ENCODE results near the gene LDB3.
A peak's percentile ranks its signal among the peaks of the same experiment; 100 is the strongest.

LDB3 gene

DNA sequence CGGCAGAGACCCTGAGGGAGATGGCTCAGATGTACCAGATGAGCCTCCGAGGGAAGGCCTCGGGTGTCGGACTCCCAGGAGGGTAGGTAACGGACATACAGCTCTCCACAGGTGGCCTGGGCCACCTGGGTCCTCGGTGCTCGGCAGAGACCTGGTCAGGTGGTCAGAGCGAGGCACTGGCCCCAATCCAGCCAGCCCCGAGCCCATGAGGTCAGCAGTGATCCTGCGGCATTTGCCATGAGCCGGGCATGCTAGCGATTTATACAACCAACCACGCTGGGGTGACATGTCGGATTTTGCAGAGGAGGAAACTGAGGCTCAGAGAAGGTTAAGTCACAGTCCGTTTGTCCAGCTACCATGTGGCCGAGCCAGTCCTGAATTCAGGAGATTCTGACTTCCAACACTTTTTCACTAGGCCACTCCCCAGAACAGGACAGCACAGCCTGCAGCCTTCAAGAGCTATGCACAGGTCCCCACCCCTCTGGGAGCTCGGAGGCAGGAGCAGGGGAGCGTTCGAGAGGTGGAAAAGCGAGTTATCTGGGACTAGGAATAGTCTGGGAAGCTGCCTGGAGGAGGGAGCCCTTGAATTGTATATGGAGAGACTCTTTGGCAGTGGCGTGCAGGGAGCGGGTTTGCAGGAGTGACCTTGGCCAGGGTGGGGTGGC is 13.5 kb downstream of the LDB3 start:
- CTCF ChIA-PET, result no interaction called here
- POLR2A ChIA-PET, result no interaction called here

GRCh38 chr10:86682675-86683074 is 14.4 kb downstream of the LDB3 start:
- ChIA-PET CTCF (interaction anchor here (1.0 kb wide), 1 partner anchor 89 kb away, joined by 3 read pairs; no protein-coding TSS in a partner anchor), POLR2A (no interaction called here)
- TF ChIP-seq FOXA1 (IDR thresholded peaks at IDR 0.05) (no peak), NFRKB (IDR thresholded peaks at IDR 0.05) (no peak), TARDBP (IDR thresholded peaks at IDR 0.05) (no peak), SP1 (IDR thresholded peaks at IDR 0.05) (no peak), FOXM1 (IDR thresholded peaks at IDR 0.05; ENCODE audit: borderline replicate concordance) (no peak), ARNT (IDR thresholded peaks at IDR 0.05) (no peak), LEF1 (IDR thresholded peaks at IDR 0.05; ENCODE audit: borderline replicate concordance) (no peak), L3MBTL2 (conservative IDR thresholded peaks at IDR 0.05) (no peak), ZNF384 (IDR thresholded peaks at IDR 0.05) (no peak), PKNOX1 (IDR thresholded peaks at IDR 0.05) (no peak), CTBP1 (IDR thresholded peaks at IDR 0.05; ENCODE audit: borderline replicate concordance) (no peak), ELF4 (IDR thresholded peaks at IDR 0.05) (no peak), SUZ12 (IDR thresholded peaks at IDR 0.05) (no peak), BHLHE40 (IDR thresholded peaks at IDR 0.05; ENCODE audit: borderline replicate concordance) (no peak), HDGF (IDR thresholded peaks at IDR 0.05; ENCODE audit: borderline replicate concordance) (no peak), FOXK2 (IDR thresholded peaks at IDR 0.05) (no peak)
- DNase-seq (ENCODE audit: extremely low spot score), result no peak

More for the DNA sequence above, 13.5 kb downstream of the LDB3 start:
- DNase-seq (ENCODE audit: extremely low spot score), result no peak
- TF ChIP-seq SP1 (IDR thresholded peaks at IDR 0.05), result no peak

GRCh38 chr10:86684331-86685097 is 16.2 kb downstream of the LDB3 start:
- TF ChIP-seq ZNF384 (IDR thresholded peaks at IDR 0.05) (no peak), PKNOX1 (IDR thresholded peaks at IDR 0.05) (no peak), L3MBTL2 (conservative IDR thresholded peaks at IDR 0.05) (no peak), BHLHE40 (IDR thresholded peaks at IDR 0.05; ENCODE audit: borderline replicate concordance) (no peak), FOXK2 (IDR thresholded peaks at IDR 0.05) (no peak)
- ChIA-PET CTCF (interaction anchor here (0.7 to 1.7 kb wide), 11 partner anchors 9 to 285 kb away, joined by 3 to 9 read pairs (median 4); partner anchors contain the start of gene LDB3), POLR2A (interaction anchor here (1.0 to 1.2 kb wide), 2 partner anchors 72 to 284 kb away, joined by 3 read pairs; partner anchors contain the start of gene BMPR1A)
- DNase-seq (ENCODE audit: extremely low spot score), result peak; percentile 39

DNA sequence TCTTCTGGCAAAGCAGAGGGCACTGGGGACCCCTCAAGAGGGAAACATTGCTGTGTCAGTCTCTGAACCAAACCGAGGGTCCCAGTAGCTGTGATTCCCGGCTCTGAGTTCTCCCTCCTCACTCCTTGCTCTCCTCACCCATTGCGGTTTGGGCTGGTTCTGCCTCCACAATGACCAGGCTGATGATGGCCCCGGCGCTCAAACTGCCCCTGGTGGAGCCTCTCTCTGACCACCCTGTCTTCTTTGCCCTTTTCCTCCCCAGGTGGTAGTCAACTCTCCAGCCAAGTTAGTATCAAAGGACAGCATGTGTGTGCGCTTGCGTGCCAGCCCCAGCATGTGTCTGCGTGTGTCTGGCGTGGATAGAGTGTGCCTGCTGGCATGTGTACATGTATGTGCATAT is 17.1 kb downstream of the LDB3 start:
- ChIA-PET CTCF (interaction anchor here (0.7 to 1.7 kb wide), 4 partner anchors 17 to 283 kb away, joined by 3 to 7 read pairs (median 5); partner anchors contain the start of gene LDB3), POLR2A (no interaction called here)
- no peak for TF ChIP-seq ZNF384 (IDR thresholded peaks at IDR 0.05)
- no peak for TF ChIP-seq NFRKB (IDR thresholded peaks at IDR 0.05)
- no peak for TF ChIP-seq BHLHE40 (IDR thresholded peaks at IDR 0.05; ENCODE audit: borderline replicate concordance)
- no peak for TF ChIP-seq ELF4 (IDR thresholded peaks at IDR 0.05)
- TF ChIP-seq PKNOX1 (IDR thresholded peaks at IDR 0.05), result no peak
- no peak for TF ChIP-seq CTBP1 (IDR thresholded peaks at IDR 0.05; ENCODE audit: borderline replicate concordance)
- no peak for DNase-seq (ENCODE audit: extremely low spot score)

DNA sequence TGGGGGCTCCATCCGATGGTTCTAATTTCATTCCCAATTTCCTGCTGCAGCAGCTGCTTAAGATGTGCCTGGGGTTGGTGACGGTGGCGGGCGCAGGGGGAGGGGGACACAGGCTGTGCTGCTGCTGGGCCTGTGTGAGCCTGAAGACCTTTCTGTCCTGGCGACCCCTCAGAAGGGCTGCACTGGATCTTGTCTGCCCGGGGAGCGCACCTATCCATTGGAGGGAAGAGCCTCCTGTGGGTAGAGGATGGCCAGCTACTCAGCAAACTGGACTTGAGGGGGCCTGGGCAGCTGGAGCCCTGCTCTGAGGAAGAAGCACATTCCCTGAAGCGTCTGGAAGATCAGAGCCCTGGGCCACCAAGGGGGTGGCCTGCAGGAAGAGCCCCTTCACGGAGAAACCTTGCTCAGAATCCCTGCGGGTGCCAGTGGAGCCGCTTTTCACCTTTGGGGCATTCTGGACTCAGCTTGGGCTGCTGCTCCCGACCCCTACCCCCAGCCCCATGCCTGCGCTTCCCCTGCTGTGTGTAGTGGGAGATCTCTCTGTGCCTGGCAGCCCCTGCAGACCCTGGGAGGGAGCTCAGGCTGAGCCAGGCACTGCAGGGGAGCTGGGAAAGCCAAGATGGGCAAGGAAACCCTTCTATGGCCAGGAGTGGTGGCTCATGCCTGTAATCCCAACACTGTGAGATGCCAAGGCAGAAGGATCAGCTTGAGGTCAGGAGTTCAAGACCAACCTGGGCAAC is 17.8 kb downstream of the LDB3 start:
- ChIA-PET POLR2A (no interaction called here), CTCF (no interaction called here)
- no peak for DNase-seq (ENCODE audit: extremely low spot score)
- TF ChIP-seq FOXK2 (IDR thresholded peaks at IDR 0.05), result no peak
- no peak for TF ChIP-seq SP1 (IDR thresholded peaks at IDR 0.05)
- no peak for TF ChIP-seq NFRKB (IDR thresholded peaks at IDR 0.05)
- TF ChIP-seq FOXM1 (IDR thresholded peaks at IDR 0.05; ENCODE audit: borderline replicate concordance), result no peak
- TF ChIP-seq ARNT (IDR thresholded peaks at IDR 0.05), result no peak
- no peak for TF ChIP-seq BHLHE40 (IDR thresholded peaks at IDR 0.05; ENCODE audit: borderline replicate concordance)
- no peak for TF ChIP-seq HDGF (IDR thresholded peaks at IDR 0.05; ENCODE audit: borderline replicate concordance)
- no peak for TF ChIP-seq FOXA1 (IDR thresholded peaks at IDR 0.05)
- no peak for TF ChIP-seq ELF4 (IDR thresholded peaks at IDR 0.05)
- TF ChIP-seq ZNF384 (IDR thresholded peaks at IDR 0.05), result no peak
- TF ChIP-seq CTBP1 (IDR thresholded peaks at IDR 0.05; ENCODE audit: borderline replicate concordance), result no peak
- no peak for TF ChIP-seq PKNOX1 (IDR thresholded peaks at IDR 0.05)
- no peak for TF ChIP-seq L3MBTL2 (conservative IDR thresholded peaks at IDR 0.05)
- TF ChIP-seq SUZ12 (IDR thresholded peaks at IDR 0.05), result no peak
- no peak for TF ChIP-seq LEF1 (IDR thresholded peaks at IDR 0.05; ENCODE audit: borderline replicate concordance)
- TF ChIP-seq TARDBP (IDR thresholded peaks at IDR 0.05), result no peak

Data from HEK293T (cell line).